ENCODE results near the gene C12orf56. TPM values are rescaled to one million over a fixed set of nuclear protein-coding genes. Genes with fewer than 3 reads are reported as not detected.

The C12orf56 gene
- total RNA-seq, 3 donors from 2014 or later: 0.09 to 0.53 TPM; not detected in 1

DNA sequence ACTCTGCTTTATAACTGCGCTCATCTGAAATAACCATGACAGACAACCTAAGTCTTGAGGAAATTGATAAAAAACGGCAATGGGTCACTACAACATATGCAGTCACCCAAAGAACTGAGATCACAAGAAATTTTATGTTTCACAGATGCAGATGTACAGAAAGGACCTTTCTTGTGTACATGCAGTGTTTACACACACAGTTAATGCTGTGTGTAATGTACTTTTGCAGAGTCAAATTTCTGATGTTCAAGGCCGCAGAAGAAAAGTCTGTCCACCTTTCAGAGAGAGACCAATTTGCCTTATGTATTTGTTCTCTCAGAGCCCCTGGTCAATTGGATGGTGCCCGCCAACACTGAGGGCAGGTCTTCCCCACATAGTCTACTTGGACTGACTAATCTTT is 38.4 kb upstream of the C12orf56 start:
- Histone ChIP-seq H3K4me3 (no peak overlapping the region), H3K9me3 (no peaks in the 10 kb centered on the region), H3K4me1 (ENCODE audit: low read depth) (no peaks in the 10 kb centered on the region), H3K36me3 (ENCODE audit: low read depth) (peaks cover 25% of the 10 kb centered on the region)
- TF ChIP-seq, protein P1, sequence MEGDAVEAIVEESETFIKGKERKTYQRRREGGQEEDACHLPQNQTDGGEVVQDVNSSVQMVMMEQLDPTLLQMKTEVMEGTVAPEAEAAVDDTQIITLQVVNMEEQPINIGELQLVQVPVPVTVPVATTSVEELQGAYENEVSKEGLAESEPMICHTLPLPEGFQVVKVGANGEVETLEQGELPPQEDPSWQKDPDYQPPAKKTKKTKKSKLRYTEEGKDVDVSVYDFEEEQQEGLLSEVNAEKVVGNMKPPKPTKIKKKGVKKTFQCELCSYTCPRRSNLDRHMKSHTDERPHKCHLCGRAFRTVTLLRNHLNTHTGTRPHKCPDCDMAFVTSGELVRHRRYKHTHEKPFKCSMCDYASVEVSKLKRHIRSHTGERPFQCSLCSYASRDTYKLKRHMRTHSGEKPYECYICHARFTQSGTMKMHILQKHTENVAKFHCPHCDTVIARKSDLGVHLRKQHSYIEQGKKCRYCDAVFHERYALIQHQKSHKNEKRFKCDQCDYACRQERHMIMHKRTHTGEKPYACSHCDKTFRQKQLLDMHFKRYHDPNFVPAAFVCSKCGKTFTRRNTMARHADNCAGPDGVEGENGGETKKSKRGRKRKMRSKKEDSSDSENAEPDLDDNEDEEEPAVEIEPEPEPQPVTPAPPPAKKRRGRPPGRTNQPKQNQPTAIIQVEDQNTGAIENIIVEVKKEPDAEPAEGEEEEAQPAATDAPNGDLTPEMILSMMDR (IDR thresholded peaks at IDR 0.05): no peak
- intact Hi-C loops (cut with DNase I, micrococcal nuclease): no loop called here
- DNase-seq: no peak
- no peak for ATAC-seq

DNA sequence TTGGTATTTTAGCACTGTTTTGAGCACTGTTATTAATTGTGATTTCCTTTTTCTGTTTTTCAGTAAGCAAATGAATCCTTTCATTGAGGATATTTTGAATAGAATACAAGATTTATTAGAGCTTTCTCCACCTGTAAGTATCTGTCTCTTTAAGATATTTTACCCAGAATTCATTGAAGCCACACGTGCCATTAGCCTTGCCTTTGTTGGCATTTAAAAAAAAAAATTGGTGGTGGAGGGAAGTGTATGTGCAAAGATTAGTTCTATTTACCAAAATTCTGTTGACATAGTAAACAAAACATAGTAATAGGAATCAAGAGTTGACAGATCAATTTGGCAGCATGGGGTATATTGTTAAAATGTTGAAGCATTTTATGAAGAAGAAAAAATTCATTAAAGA is 37.4 kb upstream of the C12orf56 start:
- no peaks in the 10 kb centered on the region for H3K4me1 ChIP-seq (ENCODE audit: low read depth)
- peaks cover 20% of the 10 kb centered on the region for H3K36me3 ChIP-seq (ENCODE audit: low read depth)
- intact Hi-C loops (cut with DNase I, micrococcal nuclease): no loop called here
- no peak overlapping the region for H3K4me3 ChIP-seq
- no peaks in the 10 kb centered on the region for H3K9me3 ChIP-seq
- no peak for ATAC-seq
- TF ChIP-seq, protein P1 (IDR thresholded peaks at IDR 0.05): no peak
- DNase-seq: no peak

DNA sequence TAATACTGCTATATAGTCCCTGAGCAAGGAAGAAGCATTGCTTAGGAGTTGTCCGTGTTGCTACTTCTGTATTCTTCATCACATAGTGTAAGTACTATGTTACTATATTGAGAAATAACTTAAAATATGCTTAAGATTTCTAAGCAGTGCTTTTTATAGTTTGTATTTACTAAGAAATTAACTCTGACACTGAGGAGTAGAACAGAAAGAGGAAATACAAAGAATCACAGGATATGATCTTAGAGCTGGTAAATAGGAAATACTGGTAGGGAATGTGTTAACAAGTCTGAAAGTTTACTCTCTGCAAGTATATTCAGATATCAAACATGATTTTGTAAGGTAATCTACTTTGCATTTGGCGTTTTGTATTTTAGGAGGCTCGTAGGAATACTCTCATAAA is 29.1 kb upstream of the C12orf56 start:
- DNase-seq (no peak), ATAC-seq (no peak)
- H3K4me3 ChIP-seq: no peak overlapping the region
- intact Hi-C loops (cut with DNase I, micrococcal nuclease): no loop called here
- TF ChIP-seq, protein P1 (IDR thresholded peaks at IDR 0.05): no peak
- peaks cover 19% of the 10 kb centered on the region for H3K36me3 ChIP-seq (ENCODE audit: low read depth)
- no peaks in the 10 kb centered on the region for H3K9me3 ChIP-seq
- H3K4me1 ChIP-seq (ENCODE audit: low read depth): no peaks in the 10 kb centered on the region

DNA sequence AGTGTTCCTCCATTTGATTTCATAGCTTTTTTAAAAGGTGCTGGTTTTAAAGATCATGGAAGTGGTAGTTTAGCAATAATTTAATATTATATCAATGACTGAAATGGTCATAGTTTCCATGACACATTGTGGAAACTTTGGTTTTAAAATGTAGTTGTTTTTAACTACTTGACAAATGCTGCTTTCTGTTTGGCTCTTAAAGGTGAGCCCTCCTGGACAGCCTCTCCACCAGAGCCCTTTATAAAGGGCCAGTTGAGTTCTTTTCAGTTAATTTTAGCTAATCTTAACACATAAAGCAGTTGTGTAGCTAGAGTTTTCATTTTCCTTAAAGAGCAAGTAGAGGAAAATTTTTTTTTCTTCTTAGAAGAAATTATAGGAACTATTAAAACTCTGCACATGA is 27.7 kb upstream of the C12orf56 start:
- Histone ChIP-seq H3K4me3 (no peak overlapping the region), H3K36me3 (ENCODE audit: low read depth) (peaks cover 12% of the 10 kb centered on the region), H3K9me3 (no peaks in the 10 kb centered on the region), H3K4me1 (ENCODE audit: low read depth) (no peaks in the 10 kb centered on the region)
- TF ChIP-seq, protein P1 (IDR thresholded peaks at IDR 0.05): no peak
- intact Hi-C loops (cut with DNase I, micrococcal nuclease): no loop called here
- DNase-seq (no peak), ATAC-seq (no peak)

DNA sequence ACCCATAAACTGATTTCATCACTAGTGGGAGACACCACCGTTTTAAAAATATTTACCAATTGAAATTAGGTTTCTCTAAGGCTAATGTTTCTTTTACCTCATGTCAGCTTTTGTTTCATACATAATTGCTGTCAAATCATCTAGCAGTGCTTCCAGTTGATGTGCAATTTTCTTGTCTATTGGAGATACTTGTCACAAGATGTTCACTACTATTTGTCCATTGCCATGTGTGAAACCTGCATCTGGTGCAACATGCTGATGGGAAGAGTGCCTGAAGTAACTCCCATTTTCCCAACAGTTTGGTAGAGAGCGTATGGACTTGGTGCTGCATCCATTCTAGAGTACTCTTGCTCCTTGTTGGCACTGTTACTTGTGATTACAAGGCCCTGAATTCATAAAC is 23.3 kb upstream of the C12orf56 start:
- no peaks in the 10 kb centered on the region for H3K9me3 ChIP-seq
- DNase-seq (no peak), ATAC-seq (no peak)
- H3K36me3 ChIP-seq (ENCODE audit: low read depth): no peaks in the 10 kb centered on the region
- intact Hi-C loops (cut with DNase I, micrococcal nuclease): no loop called here
- H3K4me3 ChIP-seq: no peak overlapping the region
- H3K4me1 ChIP-seq (ENCODE audit: low read depth): no peaks in the 10 kb centered on the region
- TF ChIP-seq, protein P1 (IDR thresholded peaks at IDR 0.05): no peak

DNA sequence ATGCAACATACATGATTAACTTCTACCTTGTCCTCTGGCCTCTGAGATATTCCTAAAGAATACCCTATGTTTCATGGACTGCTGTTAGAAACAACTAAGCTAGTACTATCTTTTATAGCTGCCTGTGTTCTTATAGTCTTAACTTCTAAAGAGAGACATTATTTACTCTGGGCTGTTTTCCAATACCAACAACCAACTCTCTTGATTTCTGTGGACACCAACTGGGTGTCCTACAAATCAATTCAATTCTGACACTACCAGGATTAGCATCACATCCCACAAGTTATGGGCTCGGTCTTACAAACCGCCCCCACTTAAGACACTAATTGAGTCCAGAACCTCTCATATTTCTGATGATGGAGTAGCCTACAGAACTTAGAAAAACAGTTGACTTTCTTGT is 21.9 kb upstream of the C12orf56 start:
- no peak for ATAC-seq

More for the DNA sequence above, 21.9 kb upstream of the C12orf56 start:
- no peak for DNase-seq
- intact Hi-C loops (cut with DNase I, micrococcal nuclease): no loop called here
- H3K36me3 ChIP-seq (ENCODE audit: low read depth): no peaks in the 10 kb centered on the region
- TF ChIP-seq, protein P1 (IDR thresholded peaks at IDR 0.05): no peak
- H3K4me1 ChIP-seq (ENCODE audit: low read depth): no peaks in the 10 kb centered on the region
- H3K4me3 ChIP-seq: no peak overlapping the region
- no peaks in the 10 kb centered on the region for H3K9me3 ChIP-seq
